Stimulated activated CD4-positive, alpha-beta T cell treated with anti-CD3 and anti-CD28 coated beads, Interleukin-2, amount 100 ng/mL, for 24 hours (primary cell): Measurements from ENCODE around the gene OTULINL.

Experiments
- DNase-seq, 2 donors: peaks; one replicate each; pipeline ENCODE4 v3.0.0-alpha.2; 2020

The OTULINL gene

DNA sequence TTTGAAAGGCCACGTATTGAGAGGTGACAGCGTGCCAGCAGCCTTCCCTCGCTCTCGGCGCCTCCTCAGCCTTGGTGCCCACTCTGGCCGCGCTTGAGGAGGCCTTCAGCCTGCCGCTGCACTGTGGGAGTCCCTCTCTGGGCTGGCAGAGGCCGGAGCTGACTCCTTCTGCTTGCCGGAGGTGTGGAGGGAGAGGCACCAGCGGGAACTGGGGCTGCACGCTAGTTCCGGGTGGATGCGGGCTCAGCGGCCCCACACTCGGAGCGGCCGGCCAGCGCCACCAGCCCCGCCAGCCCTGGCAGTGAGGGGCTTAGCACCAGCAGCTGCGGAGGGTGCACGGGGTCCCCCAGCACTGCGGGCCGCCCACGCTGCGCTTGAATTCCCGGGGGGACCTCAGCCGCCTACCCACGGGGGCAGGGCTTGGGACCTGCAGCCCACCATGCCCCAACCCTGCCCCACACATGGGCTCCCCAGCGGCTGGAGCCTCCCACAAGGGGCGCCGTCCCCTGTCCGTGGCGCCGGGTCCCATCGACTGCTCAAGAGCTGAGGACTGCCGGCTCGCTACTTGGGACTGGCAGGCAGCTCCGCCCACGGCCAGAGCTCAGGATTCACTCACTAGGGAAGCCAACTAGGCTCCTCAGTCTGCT is 4.4 kb upstream of the OTULINL start:
- DNase-seq: no peak

- DNase-seq: no peak
These were observed 3.6 kb upstream of the OTULINL start for GRCh38 chr5:14577971-14578370.

- DNase-seq: no peak
These were observed 2.3 kb upstream of the OTULINL start for GRCh38 chr5:14579246-14579645.

- no peak for DNase-seq
These were observed 1.7 kb upstream of the OTULINL start for GRCh38 chr5:14579731-14580397.

DNA sequence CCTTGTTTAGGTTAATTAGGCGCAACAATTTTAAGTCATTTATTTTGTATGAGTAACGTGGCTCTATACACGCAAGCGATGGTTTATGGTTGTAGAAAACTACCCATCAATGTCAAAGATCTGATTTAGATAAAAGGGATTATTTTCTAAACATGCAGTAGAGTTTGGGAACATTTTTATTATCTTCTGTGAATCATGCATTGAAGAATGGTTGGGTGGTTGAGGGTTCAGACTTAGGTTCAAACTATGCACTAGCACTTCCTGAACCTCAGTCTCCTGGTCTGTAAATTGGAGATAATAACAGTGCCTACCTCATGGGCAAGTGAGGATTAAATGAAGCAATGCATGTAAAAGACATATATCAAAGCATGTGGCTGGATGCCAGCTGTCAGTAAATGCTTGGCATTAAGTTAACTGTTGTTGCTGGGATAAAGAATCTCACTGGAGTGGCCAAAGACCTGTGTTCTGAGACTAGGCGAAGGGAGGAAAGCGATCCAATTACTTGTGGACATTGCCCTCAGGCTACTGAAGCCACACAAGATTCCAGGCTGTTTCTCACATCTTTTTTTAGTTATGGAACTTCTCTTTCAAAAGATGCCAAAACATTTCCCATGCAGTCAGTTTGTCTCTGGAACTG is 1.1 kb upstream of the OTULINL start:
- DNase-seq: no peak

GRCh38 chr5:14581891-14582796 is 552 bp downstream of the OTULINL start:
- peak; percentile 79 to 82 for DNase-seq

GRCh38 chr5:14582797-14583137 is 1.2 kb downstream of the OTULINL start:
- DNase-seq: no peak

DNA sequence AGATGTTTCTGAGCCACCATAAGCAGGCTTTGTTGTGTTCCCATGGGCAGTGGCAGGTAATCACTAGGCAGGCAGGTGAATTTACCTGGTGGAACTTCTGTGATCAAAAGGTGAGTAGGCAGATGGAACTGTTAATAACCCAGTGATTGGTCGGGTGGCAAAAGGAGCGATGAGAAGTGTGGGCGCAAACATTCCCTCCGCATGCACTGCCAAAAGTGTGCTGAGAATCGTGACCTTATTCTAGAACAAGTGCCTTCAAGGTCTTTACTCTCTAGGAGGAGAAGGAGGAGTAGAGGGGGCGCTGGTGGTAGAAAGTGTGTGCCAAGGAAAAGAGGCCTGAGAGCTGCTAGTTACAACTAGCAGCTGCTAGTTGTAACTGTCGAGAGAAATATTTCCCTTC is 3.3 kb downstream of the OTULINL start:
- DNase-seq: no peak

GRCh38 chr5:14587150-14587549 is 5.6 kb downstream of the OTULINL start:
- no peak for DNase-seq

DNA sequence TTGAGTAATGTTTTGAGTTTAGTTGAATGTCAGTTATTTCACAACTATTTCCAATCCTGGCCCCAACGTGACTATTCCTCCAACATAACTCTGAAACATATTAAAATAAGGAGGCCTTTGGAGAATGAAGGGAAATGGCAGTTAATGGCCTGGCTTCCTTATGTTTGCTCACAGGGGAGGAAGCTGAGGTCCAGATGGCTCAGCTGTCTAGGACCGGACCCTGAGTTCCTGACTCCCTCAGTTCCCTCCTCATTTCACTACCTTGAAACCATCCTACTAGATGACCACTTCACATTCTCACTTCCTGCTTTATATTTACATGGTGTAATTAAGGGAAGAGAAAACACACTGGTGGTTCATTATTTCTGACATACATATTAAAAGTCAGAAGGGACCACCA is 6.6 kb downstream of the OTULINL start:
- DNase-seq: no peak

- no peak for DNase-seq
These were observed 7.4 kb downstream of the OTULINL start for GRCh38 chr5:14588758-14589543.

DNA sequence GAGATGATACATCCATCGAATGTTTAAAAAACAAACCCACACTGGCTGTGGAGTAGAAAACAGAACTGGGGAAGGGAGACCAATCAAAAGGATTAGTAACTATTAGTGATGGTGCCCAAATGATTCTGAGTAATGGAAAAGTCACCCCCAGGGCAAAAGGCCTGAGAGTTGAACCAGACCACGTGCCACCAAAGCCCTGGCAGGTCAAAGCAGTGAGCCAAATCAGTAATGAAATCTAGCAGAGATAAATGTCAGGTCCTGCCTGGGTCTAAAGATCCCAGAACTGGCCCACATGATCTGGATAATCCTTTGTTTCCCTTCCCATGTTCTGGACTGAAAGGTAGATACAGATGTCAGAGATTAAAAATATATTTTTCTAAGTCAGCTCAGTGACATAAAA is 9.4 kb downstream of the OTULINL start:
- no peak for DNase-seq

GRCh38 chr5:14591548-14591947 is 10.0 kb downstream of the OTULINL start:
- DNase-seq: no peak

DNA sequence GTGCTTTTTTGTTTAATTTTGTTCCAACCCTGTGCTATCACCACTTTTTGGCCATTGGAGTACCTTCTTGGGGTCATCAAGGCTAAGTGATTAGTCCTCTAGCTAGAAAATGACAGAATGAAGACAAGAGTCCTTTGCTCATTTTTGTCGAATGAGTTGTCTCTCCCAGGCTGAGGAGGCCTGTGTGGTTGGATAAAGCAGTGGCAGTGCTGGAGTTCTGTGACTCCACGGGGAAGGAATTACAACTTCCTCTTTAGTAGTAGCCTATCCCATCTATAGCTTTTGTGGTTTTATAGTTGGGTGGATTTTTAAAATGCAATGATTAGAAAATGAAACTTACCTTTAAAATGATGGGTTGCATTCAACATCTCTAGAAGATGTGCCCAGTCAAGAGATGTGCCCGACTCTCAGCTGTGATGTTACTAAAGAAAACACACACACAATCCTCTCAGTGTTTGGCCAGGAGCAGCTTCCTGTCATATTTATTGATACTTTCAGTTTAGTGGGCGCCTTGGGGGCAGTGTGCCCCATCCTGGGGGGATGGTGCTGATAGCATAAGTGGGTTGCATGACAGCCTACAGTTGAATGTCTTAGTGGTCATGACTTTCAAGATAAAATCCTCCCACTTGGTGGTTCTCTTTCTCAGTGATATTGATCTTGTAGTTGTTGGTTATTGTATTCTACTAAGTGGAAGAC is 11.9 kb downstream of the OTULINL start:
- peak in 1 of 2 donors; percentile 19 for DNase-seq

- no peak for DNase-seq
These were observed 12.9 kb downstream of the OTULINL start for GRCh38 chr5:14594378-14595074.

- DNase-seq: no peak
These were observed 13.6 kb downstream of the OTULINL start for GRCh38 chr5:14595189-14595588.

DNA sequence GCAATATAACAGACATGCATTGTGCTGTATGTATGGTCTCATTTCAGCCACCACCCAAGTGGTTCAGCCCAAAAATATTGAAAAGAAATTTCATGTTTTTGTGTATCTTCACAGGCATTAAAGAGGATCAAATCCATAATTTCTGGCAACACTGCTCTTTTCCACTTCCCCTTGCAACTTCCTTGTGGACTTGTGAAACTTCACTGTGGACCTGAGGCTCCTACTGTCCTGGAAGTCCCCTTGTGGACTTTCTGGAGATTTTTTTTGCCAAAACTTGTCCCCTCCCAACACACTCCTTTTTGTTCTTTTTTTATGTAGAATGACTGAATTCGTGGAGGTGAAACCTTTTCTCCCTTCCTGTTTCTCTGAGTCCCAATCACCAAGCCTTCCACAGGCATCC is 14.3 kb downstream of the OTULINL start:
- DNase-seq: no peak

- no peak for DNase-seq
These were observed 15.5 kb downstream of the OTULINL start for GRCh38 chr5:14597080-14597479.

DNA sequence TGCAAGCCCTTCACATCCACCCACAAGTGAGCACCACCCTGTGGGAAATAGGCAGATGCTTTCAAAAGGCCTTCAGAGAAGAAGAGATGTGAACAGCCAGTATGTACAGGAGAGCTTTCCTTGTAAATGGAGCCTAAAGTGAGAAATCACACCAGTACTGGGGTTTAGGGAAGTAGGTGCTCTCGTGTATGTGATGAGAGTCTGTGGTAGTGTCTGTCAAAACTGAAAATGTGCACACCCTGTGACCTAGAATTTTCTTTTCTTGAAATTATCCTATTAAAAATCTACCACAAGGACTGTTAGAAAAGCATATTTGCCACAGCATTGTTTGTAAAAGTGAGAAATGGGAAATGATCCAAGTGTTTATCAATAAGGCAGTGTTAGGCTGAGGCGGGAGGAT is 16.6 kb downstream of the OTULINL start:
- no peak for DNase-seq

GRCh38 chr5:14599476-14600127 is 18.0 kb downstream of the OTULINL start:
- DNase-seq: no peak

DNA sequence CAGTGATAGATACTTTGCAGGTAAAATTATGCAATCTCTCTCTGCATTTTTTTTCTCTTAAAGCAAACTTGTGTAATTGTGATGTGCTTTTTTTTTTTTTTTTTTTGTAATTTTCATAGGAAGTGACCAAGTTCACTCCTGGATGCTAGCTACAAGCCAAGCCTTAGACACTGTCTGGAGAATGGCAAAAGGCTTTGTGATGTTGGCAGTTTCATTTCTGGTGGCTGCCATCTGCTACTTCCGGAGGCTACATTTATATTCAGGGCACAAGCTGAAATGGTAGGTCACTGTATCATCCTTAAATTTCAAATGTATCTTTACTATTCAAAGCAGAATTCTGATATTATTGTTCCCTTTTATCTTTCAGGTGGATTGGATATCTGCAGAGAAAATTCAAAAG is 19.3 kb downstream of the OTULINL start:
- DNase-seq: no peak
